Nephron (organoid): ENCODE results near the gene SKP1.

Experiments used
- H3K27ac Mint-ChIP-seq, 3 experiments: 2 replicates each; pipeline ENCODE4 v1.8.0; 2020; ENCODE audit warnings: mixed read lengths in 3 of 3, mild to moderate bottlenecking in 2 of 3, moderate library complexity in 1 of 3
- H3K27me3 Mint-ChIP-seq: 2 replicates; pipeline ENCODE4 v1.8.0; 2021; ENCODE audit warnings: low read depth, mild to moderate bottlenecking, moderate library complexity, mixed read lengths
- H3K36me3 Mint-ChIP-seq: 2 replicates; pipeline ENCODE4 v1.8.0; 2020; ENCODE audit warnings: low read depth, mixed read lengths
- H3K4me1 Mint-ChIP-seq: 2 replicates; pipeline ENCODE4 v1.8.0; 2020; ENCODE audit warnings: mixed read lengths
- H3K4me3 Mint-ChIP-seq, 3 experiments: 2 replicates each; pipeline ENCODE4 v1.8.0; 2020; ENCODE audit warnings: mild to moderate bottlenecking in 3 of 3, mixed read lengths in 3 of 3, moderate library complexity in 2 of 3
- H3K9me3 Mint-ChIP-seq: 2 replicates; pipeline ENCODE4 v1.8.0; 2020; ENCODE audit warnings: mixed read lengths
- CTCF ChIP-seq, 3 experiments: fragments of 200-600 bp; sonication (generic); IDR thresholded peaks; one replicate each; pipeline ENCODE4 v1.5.0; 2021; ENCODE audit warnings: antibody characterized with exemption in 3 of 3; ENCODE audit not compliant: unreplicated experiment in 3 of 3

SKP1 gene

DNA sequence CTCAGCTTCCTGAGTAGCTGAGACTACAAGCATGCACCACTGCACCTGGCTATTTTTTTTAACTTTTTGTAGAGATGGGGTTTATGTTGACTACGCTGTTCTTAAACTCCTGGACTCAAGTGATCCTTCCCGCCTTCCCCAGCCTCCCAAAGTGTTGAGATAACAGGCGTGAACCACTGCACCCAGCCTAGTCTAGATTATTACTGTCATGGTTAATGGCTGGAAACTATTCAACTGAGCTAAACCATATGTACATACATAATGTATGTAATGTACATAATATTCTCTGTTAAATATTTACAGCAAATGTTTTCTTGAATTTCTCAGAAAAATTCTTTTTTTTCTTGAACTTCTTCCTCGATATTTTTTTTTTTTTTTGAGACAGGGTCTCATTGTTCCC lies 27.8 kb upstream of the SKP1 start:
- H3K9me3 Mint-ChIP-seq: no peaks in the 10 kb centered on the region
- TF ChIP-seq CTCF (IDR thresholded peaks at IDR 0.05; ENCODE audit: unreplicated experiment in 3 of 3): no peak
- H3K4me1 Mint-ChIP-seq: peaks cover 22% of the 10 kb centered on the region
- H3K27ac Mint-ChIP-seq: no peak overlapping the region
- H3K27me3 Mint-ChIP-seq: no peaks in the 10 kb centered on the region
- H3K36me3 Mint-ChIP-seq: peaks cover 81% of the 10 kb centered on the region
- H3K4me3 Mint-ChIP-seq: no peak overlapping the region

- no peaks in the 10 kb centered on the region for H3K27me3 Mint-ChIP-seq
- H3K9me3 Mint-ChIP-seq: no peaks in the 10 kb centered on the region
- peaks cover 13% of the 10 kb centered on the region for H3K4me1 Mint-ChIP-seq
- H3K36me3 Mint-ChIP-seq: peaks cover 83% of the 10 kb centered on the region
- no peak for TF ChIP-seq CTCF (IDR thresholded peaks at IDR 0.05; ENCODE audit: unreplicated experiment in 3 of 3)
- H3K27ac Mint-ChIP-seq: no peak overlapping the region
- no peak overlapping the region for H3K4me3 Mint-ChIP-seq
These were observed 26.9 kb upstream of the SKP1 start for GRCh38 chr5:134203630-134204029.

- H3K36me3 Mint-ChIP-seq: peaks cover 58% of the 10 kb centered on the region
- TF ChIP-seq CTCF (IDR thresholded peaks at IDR 0.05; ENCODE audit: unreplicated experiment in 3 of 3): no peak
- H3K4me3 Mint-ChIP-seq: no peak overlapping the region
- no peaks in the 10 kb centered on the region for H3K27me3 Mint-ChIP-seq
- H3K4me1 Mint-ChIP-seq: no peaks in the 10 kb centered on the region
- no peaks in the 10 kb centered on the region for H3K9me3 Mint-ChIP-seq
- H3K27ac Mint-ChIP-seq: no peak overlapping the region
These were observed 18.9 kb upstream of the SKP1 start for GRCh38 chr5:134195666-134196065.

DNA sequence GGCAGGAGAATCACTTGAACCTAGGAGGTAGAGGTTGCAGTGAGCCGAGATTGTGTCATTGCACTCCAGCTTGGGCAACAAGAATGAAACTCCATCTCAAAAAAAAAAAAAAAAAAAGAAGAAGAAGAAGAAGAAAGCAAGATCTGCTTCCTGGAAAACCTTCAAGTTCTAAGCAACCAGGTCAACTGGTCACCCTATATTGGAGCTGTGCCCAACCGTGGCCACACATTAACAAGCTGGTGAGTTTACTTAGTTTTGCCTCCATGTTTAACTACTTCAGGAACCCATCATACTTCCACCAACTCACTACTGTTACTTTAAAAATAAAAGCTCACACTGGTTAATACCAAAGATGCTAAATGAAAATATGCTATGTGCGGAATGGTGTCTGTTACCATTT lies 12.3 kb upstream of the SKP1 start:
- Mint-ChIP-seq H3K4me3 (no peak overlapping the region), H3K4me1 (no peaks in the 10 kb centered on the region), H3K27ac (no peak overlapping the region), H3K36me3 (peaks cover 4% of the 10 kb centered on the region), H3K27me3 (no peaks in the 10 kb centered on the region), H3K9me3 (no peaks in the 10 kb centered on the region)
- TF ChIP-seq CTCF (IDR thresholded peaks at IDR 0.05; ENCODE audit: unreplicated experiment in 3 of 3): no peak

GRCh38 chr5:134188092-134188491 lies 11.3 kb upstream of the SKP1 start:
- H3K9me3 Mint-ChIP-seq: no peaks in the 10 kb centered on the region
- no peak overlapping the region for H3K4me3 Mint-ChIP-seq
- no peaks in the 10 kb centered on the region for H3K36me3 Mint-ChIP-seq
- no peak overlapping the region for H3K27ac Mint-ChIP-seq
- no peaks in the 10 kb centered on the region for H3K4me1 Mint-ChIP-seq
- H3K27me3 Mint-ChIP-seq: no peaks in the 10 kb centered on the region
- TF ChIP-seq CTCF (IDR thresholded peaks at IDR 0.05; ENCODE audit: unreplicated experiment in 3 of 3): no peak

DNA sequence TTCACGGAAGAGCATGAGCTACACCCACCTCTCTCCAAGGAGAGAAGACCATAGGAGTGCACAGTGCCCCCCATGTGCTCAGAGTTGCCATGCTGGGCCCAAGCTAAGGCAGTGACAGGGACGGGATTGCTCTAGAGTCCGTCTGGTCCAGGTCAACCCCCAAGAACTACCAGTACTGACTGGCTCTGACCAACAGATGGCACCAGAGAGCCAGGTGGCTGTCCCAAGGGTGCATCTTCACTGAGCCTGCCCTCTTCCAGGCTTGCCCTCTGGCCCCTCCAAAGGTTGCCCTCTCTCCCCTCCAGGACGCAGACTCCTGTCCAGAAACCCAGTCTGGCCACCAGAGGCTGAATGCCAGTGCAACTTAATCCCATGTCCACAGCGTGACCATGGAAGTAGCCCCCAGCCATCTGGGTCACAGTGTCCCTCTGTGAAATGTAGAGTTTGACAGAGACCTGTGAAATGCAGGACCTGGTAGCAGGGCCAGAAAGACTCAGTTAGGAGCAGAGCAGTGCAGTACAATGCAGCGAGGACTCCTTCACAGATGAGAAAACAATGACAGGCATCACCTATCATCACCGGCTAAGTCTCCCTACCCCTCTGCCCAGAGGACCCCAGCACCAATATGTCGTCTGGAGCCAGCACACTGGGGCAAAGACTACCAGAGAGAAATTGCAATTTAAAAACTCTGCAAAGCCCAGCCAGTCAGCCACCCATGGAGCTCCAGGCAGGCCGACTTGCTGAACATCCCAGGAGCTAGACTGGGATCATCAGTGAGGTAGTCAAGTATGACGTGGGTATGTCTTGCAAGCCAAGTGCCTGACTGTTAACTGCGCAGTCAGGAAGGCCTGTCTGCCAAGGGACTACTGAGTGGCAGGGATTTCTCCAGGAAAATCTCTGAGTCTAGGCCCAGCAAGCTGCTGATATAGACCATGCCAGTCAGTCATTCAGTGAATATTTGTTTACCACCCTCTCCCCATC lies 7.7 kb upstream of the SKP1 start:
- H3K9me3 Mint-ChIP-seq: no peaks in the 10 kb centered on the region
- H3K36me3 Mint-ChIP-seq: no peaks in the 10 kb centered on the region
- H3K27me3 Mint-ChIP-seq: peaks cover under 1% of the 10 kb centered on the region
- H3K4me3 Mint-ChIP-seq: no peak overlapping the region
- H3K4me1 Mint-ChIP-seq: no peaks in the 10 kb centered on the region
- no peak overlapping the region for H3K27ac Mint-ChIP-seq
- TF ChIP-seq CTCF (IDR thresholded peaks at IDR 0.05; ENCODE audit: unreplicated experiment in 3 of 3): peak; percentile 72 to 84 (median 81)
